ENCODE data around the gene TRIM24. TPM values are rescaled to one million over a fixed set of nuclear protein-coding genes. Genes with fewer than 3 reads are reported as not detected.

The TRIM24 gene
- polyA plus RNA-seq, 3 donors: 3.5 to 8.9 (median 6.0) TPM

DNA sequence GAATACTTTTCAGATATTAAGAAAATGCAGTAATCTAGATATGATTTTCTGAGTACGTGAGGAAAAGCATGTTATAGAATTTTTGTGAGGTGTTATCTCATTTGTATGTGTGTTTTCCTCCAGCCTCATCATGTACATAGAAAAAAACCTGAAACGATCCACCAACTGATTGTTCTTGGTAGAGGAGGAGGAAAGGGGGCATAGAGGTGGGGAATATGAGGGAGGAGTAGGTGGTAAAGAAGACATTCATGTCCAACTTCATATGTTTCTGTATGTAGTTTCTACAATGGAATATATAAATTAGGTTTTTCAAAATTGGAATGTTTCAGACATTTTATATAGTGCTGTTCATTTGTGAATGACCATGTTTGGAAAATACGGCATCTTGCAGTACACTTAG is 109.4 kb downstream of the TRIM24 start:
- Histone ChIP-seq H3K36me3 (replicated peaks in 1 of 2; ENCODE audit: control insufficient read depth in 1 of 2, insufficient read depth in 2 of 2, low read length in 2 of 2) (peaks cover 70 to 79% of the 10 kb centered on the region in 2 donors), H3K4me3 (replicated peaks in 1 of 3; ENCODE audit: low read depth in 2 of 3, low read length in 3 of 3) (no peak overlapping the region)
- H3K36me3 Mint-ChIP-seq: peaks cover 74 to 83% of the 10 kb centered on the region in 2 donors

DNA sequence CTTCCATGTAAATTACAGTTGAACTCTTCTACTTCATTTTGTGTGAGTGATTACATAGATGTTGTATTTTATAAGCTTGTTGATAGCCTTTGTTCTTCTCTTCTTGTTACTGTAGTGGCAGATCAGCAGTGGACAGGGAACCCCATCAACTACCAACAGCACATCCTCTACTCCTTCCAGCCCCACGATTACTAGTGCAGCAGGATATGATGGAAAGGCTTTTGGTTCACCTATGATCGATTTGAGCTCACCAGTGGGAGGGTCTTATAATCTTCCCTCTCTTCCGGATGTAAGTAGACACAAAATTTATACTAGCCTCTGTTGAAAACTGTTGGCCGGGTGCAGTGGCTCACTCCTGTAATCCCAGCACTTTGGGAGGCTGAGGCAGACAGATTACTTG is 110.7 kb downstream of the TRIM24 start:
- Mint-ChIP-seq H3K4me1 (peaks cover 2% of the 10 kb centered on the region), H3K4me3 (no peak overlapping the region), H3K27ac (peak overlapping the region in 3 of 7 donors; percentile 0 to 66 (median 52)), H3K27me3 (ENCODE audit: low read depth in 3 of 3) (no peaks in the 10 kb centered on the region), H3K36me3 (peaks cover 65 to 79% of the 10 kb centered on the region in 2 donors), H3K9me3 (peaks cover 4 to 8% (median 6%) of the 10 kb centered on the region in 7 donors)
- peaks cover 0 to 18% of the 10 kb centered on the region in 2 donors for H3K4me1 ChIP-seq (ENCODE audit: control insufficient read depth in 1 of 2, insufficient read depth in 2 of 2, low read length in 2 of 2)
- no peaks in the 10 kb centered on the region for H3K27me3 ChIP-seq (ENCODE audit: control insufficient read depth in 2 of 2, insufficient read depth in 2 of 2, low read length in 2 of 2)
- H2AFZ ChIP-seq (ENCODE audit: insufficient read depth, low read depth, low read length, poor library complexity, severe bottlenecking): no peak overlapping the region
- WGBS (ENCODE audit: insufficient coverage): 80% methylated on average over 1 of the region's 4 CpGs
- no peak overlapping the region for H3K27ac ChIP-seq (ENCODE audit: low read depth in 1 of 2, low read length in 2 of 2)
- H4K20me1 ChIP-seq (ENCODE audit: insufficient read depth, low read length): no peaks in the 10 kb centered on the region
- no peak for TF ChIP-seq CTCF (IDR thresholded peaks at IDR 0.05)
- no peak overlapping the region for H3K4me2 ChIP-seq (replicated peaks; ENCODE audit: extremely low read depth, low read length, poor library complexity, severe bottlenecking)
- no peak overlapping the region for H3K4me3 ChIP-seq (replicated peaks in 1 of 3; ENCODE audit: low read depth in 2 of 3, low read length in 3 of 3)
- no peak overlapping the region for H3K9ac ChIP-seq (ENCODE audit: insufficient read depth, low read length, poor library complexity, severe bottlenecking)
- intact Hi-C loops (cut with micrococcal nuclease): no loop called here
- H3K9me3 ChIP-seq (replicated peaks in 1 of 2; ENCODE audit: control insufficient read depth in 1 of 2, insufficient read depth in 1 of 2, low read length in 2 of 2): peaks cover 1 to 7% of the 10 kb centered on the region in 2 donors
- peaks cover 4% of the 10 kb centered on the region for H3K79me2 ChIP-seq (ENCODE audit: insufficient read depth, low read length)
- no peak for DNase-seq
- peaks cover 65 to 80% of the 10 kb centered on the region in 2 donors for H3K36me3 ChIP-seq (replicated peaks in 1 of 2; ENCODE audit: control insufficient read depth in 1 of 2, insufficient read depth in 2 of 2, low read length in 2 of 2)

More for the DNA sequence above, 109.4 kb downstream of the TRIM24 start:
- peaks cover 10% of the 10 kb centered on the region for H3K4me1 Mint-ChIP-seq
- no peak overlapping the region for H3K4me3 Mint-ChIP-seq
- peaks cover 5 to 26% of the 10 kb centered on the region in 2 donors for H3K4me1 ChIP-seq (ENCODE audit: control insufficient read depth in 1 of 2, insufficient read depth in 2 of 2, low read length in 2 of 2)
- WGBS (ENCODE audit: insufficient coverage): no CpG with 5 or more reads among the region's 3 CpGs
- H3K27me3 ChIP-seq (ENCODE audit: control insufficient read depth in 2 of 2, insufficient read depth in 2 of 2, low read length in 2 of 2): no peaks in the 10 kb centered on the region
- no peak overlapping the region for H3K4me2 ChIP-seq (replicated peaks; ENCODE audit: extremely low read depth, low read length, poor library complexity, severe bottlenecking)
- no peak overlapping the region for H3K27ac ChIP-seq (ENCODE audit: low read depth in 1 of 2, low read length in 2 of 2)
- TF ChIP-seq CTCF (IDR thresholded peaks at IDR 0.05): no peak
- H3K79me2 ChIP-seq (ENCODE audit: insufficient read depth, low read length): peaks cover 4% of the 10 kb centered on the region
- no peak for DNase-seq
- peaks cover 15 to 21% (median 19%) of the 10 kb centered on the region in 7 donors for H3K9me3 Mint-ChIP-seq
- no peak overlapping the region for H3K27ac Mint-ChIP-seq
- H2AFZ ChIP-seq (ENCODE audit: insufficient read depth, low read depth, low read length, poor library complexity, severe bottlenecking): no peak overlapping the region
- H4K20me1 ChIP-seq (ENCODE audit: insufficient read depth, low read length): no peaks in the 10 kb centered on the region
- H3K9me3 ChIP-seq (replicated peaks in 1 of 2; ENCODE audit: control insufficient read depth in 1 of 2, insufficient read depth in 1 of 2, low read length in 2 of 2): peaks cover 14 to 20% of the 10 kb centered on the region in 2 donors
- peaks cover 0 to 3% (median 0%) of the 10 kb centered on the region in 3 donors for H3K27me3 Mint-ChIP-seq (ENCODE audit: low read depth in 3 of 3)
- H3K9ac ChIP-seq (ENCODE audit: insufficient read depth, low read length, poor library complexity, severe bottlenecking): no peak overlapping the region
- intact Hi-C loops (cut with micrococcal nuclease): no loop called here

Data from CD14-positive monocyte (primary cell).